ENCODE results near the gene ABCA12. TPM values are rescaled to one million over a fixed set of nuclear protein-coding genes. Genes with fewer than 3 reads are reported as not detected.

Gene ABCA12
- total and polyA plus RNA-seq, 12 donors = under 0.01 to 0.04 TPM; not detected in 10

DNA sequence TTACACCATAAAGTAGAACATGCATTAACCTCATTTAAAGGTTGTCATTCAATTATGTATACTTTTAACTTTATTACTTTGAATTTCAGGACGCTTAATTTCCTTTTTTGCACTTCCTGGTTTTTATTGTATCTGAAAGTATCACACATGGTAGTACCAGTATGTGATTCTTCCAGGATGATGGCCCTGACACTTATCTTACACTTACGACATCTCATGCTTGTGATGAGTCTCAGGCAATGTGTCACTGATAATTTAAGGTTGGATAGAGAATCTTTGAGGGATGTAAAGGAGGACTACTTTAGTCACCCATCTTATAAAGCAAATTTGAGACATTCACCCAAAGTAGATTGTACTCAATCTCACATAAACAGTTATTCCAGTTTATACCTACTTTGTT is 74.9 kb downstream of the ABCA12 start:
- TF ChIP-seq, protein P1, sequence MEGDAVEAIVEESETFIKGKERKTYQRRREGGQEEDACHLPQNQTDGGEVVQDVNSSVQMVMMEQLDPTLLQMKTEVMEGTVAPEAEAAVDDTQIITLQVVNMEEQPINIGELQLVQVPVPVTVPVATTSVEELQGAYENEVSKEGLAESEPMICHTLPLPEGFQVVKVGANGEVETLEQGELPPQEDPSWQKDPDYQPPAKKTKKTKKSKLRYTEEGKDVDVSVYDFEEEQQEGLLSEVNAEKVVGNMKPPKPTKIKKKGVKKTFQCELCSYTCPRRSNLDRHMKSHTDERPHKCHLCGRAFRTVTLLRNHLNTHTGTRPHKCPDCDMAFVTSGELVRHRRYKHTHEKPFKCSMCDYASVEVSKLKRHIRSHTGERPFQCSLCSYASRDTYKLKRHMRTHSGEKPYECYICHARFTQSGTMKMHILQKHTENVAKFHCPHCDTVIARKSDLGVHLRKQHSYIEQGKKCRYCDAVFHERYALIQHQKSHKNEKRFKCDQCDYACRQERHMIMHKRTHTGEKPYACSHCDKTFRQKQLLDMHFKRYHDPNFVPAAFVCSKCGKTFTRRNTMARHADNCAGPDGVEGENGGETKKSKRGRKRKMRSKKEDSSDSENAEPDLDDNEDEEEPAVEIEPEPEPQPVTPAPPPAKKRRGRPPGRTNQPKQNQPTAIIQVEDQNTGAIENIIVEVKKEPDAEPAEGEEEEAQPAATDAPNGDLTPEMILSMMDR (IDR thresholded peaks at IDR 0.05) = no peak
- TF ChIP-seq POLR2A (IDR thresholded peaks at IDR 0.05) = no peak
- intact Hi-C loops (cut with DNase I) = no loop called here
- H3K36me3 ChIP-seq (replicated peaks in 1 of 2) = no peaks in the 10 kb centered on the region
- no peaks in the 10 kb centered on the region for H3K27me3 ChIP-seq
- H3K27ac ChIP-seq = no peak overlapping the region
- no peaks in the 10 kb centered on the region for H3K9me3 ChIP-seq (replicated peaks in 1 of 3)
- no peak overlapping the region for H3K4me3 ChIP-seq
- 45 to 62% (median 60%) methylated on average over 2 of the region's 2 CpGs for WGBS, 4 donors
- H3K4me1 ChIP-seq (replicated peaks in 1 of 2) = no peaks in the 10 kb centered on the region
- no peak for DNase-seq

DNA sequence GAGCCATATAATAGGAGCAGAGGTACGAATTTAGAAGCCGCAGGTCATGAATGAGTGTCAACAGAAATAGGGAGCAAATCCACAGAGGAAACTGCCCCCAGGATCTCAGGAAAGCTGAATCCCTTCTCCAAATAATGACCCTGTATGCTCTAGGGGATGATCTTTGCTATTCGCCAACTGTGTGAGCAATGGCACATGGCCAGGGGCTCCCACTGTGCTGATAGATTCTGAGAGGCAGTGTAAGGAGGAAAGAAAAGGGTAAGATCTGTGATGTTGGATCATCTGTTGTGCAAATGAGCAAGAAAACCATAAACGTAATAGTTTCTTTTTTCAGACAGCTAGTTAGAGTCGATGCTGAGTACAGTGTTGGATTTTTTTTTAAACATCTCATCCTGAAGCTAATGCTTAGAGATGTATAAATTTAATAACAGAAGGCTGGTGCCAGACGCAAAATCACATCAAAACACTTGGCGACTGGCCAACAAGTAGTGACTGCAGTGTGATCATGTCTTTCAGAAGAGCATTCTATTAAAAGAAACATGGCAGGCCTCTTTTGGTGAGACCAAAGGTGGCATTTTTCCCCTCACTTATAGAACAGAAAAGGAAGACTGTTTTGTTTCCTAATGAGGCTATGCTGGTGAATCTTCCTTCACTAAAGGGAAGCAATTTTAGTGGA is 77.4 kb downstream of the ABCA12 start:
- Histone ChIP-seq H3K9me3 (replicated peaks in 1 of 3) (no peaks in the 10 kb centered on the region), H3K27me3 (no peaks in the 10 kb centered on the region), H3K36me3 (replicated peaks in 1 of 2) (no peaks in the 10 kb centered on the region), H3K4me1 (replicated peaks in 1 of 2) (no peaks in the 10 kb centered on the region), H3K4me3 (no peak overlapping the region), H3K27ac (no peak overlapping the region)
- TF ChIP-seq, protein P1 (IDR thresholded peaks at IDR 0.05) = no peak
- TF ChIP-seq POLR2A (IDR thresholded peaks at IDR 0.05) = no peak
- DNase-seq = peak in 1 of 7 donors; percentile 63
- 53 to 64% (median 56%) methylated on average over 7 of the region's 7 CpGs for WGBS, 4 donors
- intact Hi-C loops (cut with DNase I) = no loop called here

DNA sequence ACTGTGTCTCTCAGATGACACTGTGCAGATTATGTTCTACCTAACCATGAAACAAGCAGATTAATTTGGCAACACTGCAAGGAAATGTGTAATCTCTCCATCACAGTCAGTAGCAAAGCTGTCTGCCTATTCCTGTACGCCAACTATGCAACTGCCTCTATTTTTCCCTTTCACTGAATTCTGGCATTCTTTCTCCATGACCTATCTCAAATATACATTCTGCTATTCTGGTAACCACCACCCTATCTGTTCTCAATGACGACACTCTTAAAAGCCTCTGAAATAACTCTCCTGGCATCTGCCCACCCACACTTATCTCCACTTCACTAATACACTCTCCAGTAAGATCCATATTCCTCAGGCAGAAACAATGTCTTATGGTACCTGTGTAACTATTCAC is 78.7 kb downstream of the ABCA12 start:
- no peaks in the 10 kb centered on the region for H3K27me3 ChIP-seq
- H3K36me3 ChIP-seq (replicated peaks in 1 of 2) = no peaks in the 10 kb centered on the region
- H3K4me1 ChIP-seq (replicated peaks in 1 of 2) = no peaks in the 10 kb centered on the region
- no peaks in the 10 kb centered on the region for H3K9me3 ChIP-seq (replicated peaks in 1 of 3)
- H3K4me3 ChIP-seq = no peak overlapping the region
- 22 to 31% (median 27%) methylated on average over 2 of the region's 2 CpGs for WGBS, 4 donors
- no peak for DNase-seq
- H3K27ac ChIP-seq = no peak overlapping the region
- TF ChIP-seq POLR2A (IDR thresholded peaks at IDR 0.05) = no peak
- TF ChIP-seq, protein P1 (IDR thresholded peaks at IDR 0.05) = no peak
- intact Hi-C loops (cut with DNase I) = no loop called here

DNA sequence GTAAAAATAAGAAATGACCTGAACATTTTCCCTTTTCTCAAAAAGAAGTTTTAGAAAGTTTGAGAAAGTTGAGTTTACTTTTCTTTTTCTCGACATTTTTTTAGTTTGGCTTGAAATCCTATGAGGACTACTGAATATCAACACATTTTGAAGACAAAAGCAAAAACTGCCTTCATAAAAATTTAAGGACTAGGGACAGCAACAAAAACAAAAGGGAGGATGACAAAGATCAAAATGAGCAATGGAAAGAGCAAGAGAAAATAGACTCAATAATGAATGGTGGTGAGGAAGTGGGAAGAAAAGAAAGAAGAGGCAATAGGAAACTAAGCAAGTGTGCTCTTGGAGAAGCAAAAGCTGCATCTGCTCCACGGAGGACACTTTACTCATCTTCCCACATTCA is 82.5 kb downstream of the ABCA12 start:
- TF ChIP-seq POLR2A (IDR thresholded peaks at IDR 0.05) = no peak
- TF ChIP-seq, protein P1 (IDR thresholded peaks at IDR 0.05) = no peak
- no peaks in the 10 kb centered on the region for H3K36me3 ChIP-seq (replicated peaks in 1 of 2)
- no peaks in the 10 kb centered on the region for H3K9me3 ChIP-seq (replicated peaks in 1 of 3)
- no peak for DNase-seq
- H3K4me3 ChIP-seq = no peak overlapping the region
- intact Hi-C loops (cut with DNase I) = no loop called here
- 55 to 65% (median 61%) methylated on average over 2 of the region's 2 CpGs for WGBS, 4 donors
- no peaks in the 10 kb centered on the region for H3K27me3 ChIP-seq
- no peak overlapping the region for H3K27ac ChIP-seq
- no peaks in the 10 kb centered on the region for H3K4me1 ChIP-seq (replicated peaks in 1 of 2)
